IPS DF 6.9 (cell line): Measurements from ENCODE around the gene KCTD11.

ENCODE experiments used
- DNase-seq: peaks from one replicate; pipeline ENCODE4 v3.0.0-alpha.2; 2013; ENCODE audit warnings: low read depth, low spot score
- H3K27ac ChIP-seq: one replicate; pipeline ENCODE4 v1.5.1; 2013; ENCODE audit warnings: low read length, control low read depth
- H3K27me3 ChIP-seq: 2 replicates; pipeline ENCODE4 v1.6.1; 2013; ENCODE audit warnings: mild to moderate bottlenecking, low read length; ENCODE audit not compliant: control insufficient read depth, insufficient read depth
- H3K36me3 ChIP-seq: 2 replicates; pipeline ENCODE4 v1.6.1; 2013; ENCODE audit warnings: low read length; ENCODE audit not compliant: control insufficient read depth, insufficient read depth
- H3K4me1 ChIP-seq: 2 replicates; pipeline ENCODE4 v1.6.1; 2013; ENCODE audit warnings: low read length; ENCODE audit not compliant: control insufficient read depth, insufficient read depth
- H3K4me3 ChIP-seq: 2 replicates; pipeline ENCODE4 v1.5.1; 2013; ENCODE audit warnings: mild to moderate bottlenecking, low read length
- H3K9me3 ChIP-seq: 2 replicates; pipeline ENCODE4 v1.6.1; 2013; ENCODE audit warnings: low read length, inconsistent platforms; ENCODE audit not compliant: control insufficient read depth, insufficient read depth
- WGBS: extraction: QIAGEN DNeasy Blood & Tissue Kit; methylation state at CpG from one replicate; pipeline ENCODE4 v1.1.7; 2013; ENCODE audit warnings: mixed read lengths, missing lambda C conversion rate; ENCODE audit not compliant: insufficient read length, insufficient coverage; 5-methylcytosine and 5-hydroxymethylcytosine counted together

KCTD11 gene

DNA sequence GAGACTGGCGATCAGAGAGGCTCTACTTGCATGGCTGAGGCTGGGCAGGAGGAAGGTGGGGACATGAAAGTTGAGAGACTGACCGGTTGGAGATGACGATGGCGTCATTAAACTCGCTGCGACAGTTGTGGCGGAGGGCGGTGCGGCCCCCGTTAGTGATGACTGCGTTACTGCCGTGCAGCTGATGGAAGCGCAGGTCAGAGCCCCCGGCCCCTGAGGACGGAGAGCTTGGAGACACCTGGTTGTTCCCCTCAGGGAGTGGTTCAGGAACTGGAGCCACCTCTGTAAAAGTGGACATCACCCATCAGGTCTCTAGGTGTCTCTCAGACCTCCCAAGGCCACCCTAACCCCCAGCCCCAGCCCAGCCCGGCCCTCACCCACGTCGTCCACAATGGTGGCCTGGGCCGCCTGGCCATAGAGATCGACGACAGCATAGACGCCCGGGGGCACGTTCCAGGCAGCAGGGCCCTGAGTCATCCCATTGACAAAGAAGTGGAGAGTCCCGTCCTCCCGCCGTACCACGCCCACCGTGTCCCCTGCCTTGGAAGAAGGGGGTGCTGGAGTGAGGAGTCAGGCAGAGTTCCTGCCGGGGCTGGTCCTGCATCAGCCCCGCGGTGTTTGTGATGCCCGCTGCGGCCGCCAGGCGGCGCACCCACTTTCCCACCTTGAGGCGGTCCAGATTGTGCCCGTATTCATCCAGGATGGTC lies 28.1 kb upstream of the KCTD11 start:
- no CpG with 5 or more reads among the region's 39 CpGs for WGBS
- H3K36me3 ChIP-seq, result peaks cover 44% of the 10 kb centered on the region
- no peaks in the 10 kb centered on the region for H3K9me3 ChIP-seq
- H3K4me1 ChIP-seq, result no peaks in the 10 kb centered on the region
- DNase-seq, result no peak
- H3K27ac ChIP-seq, result no peak overlapping the region
- H3K27me3 ChIP-seq, result no peaks in the 10 kb centered on the region
- H3K4me3 ChIP-seq, result no peak overlapping the region

DNA sequence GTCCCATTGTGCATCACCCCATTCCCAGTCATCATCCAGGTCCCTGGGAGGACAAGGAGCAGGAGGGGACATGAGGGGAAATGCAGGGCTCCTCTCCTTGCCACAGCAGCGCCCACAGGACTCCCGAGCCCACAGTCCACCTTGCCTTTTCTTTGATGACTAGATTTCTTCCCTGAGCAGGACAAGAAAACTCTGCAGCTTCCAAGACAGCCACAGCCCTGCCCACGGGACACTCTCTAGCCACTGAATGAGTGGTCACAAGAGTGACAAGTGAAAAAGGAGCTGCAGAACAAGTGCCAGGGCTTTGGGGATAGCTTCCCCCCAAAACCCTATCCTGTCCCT lies 27.6 kb upstream of the KCTD11 start:
- H3K4me3 ChIP-seq, result no peak overlapping the region
- H3K27ac ChIP-seq, result no peak overlapping the region
- WGBS, result no CpG with 5 or more reads among the region's 3 CpGs
- H3K36me3 ChIP-seq, result peaks cover 42% of the 10 kb centered on the region
- H3K4me1 ChIP-seq, result no peaks in the 10 kb centered on the region
- DNase-seq, result no peak
- no peaks in the 10 kb centered on the region for H3K27me3 ChIP-seq
- no peaks in the 10 kb centered on the region for H3K9me3 ChIP-seq

DNA sequence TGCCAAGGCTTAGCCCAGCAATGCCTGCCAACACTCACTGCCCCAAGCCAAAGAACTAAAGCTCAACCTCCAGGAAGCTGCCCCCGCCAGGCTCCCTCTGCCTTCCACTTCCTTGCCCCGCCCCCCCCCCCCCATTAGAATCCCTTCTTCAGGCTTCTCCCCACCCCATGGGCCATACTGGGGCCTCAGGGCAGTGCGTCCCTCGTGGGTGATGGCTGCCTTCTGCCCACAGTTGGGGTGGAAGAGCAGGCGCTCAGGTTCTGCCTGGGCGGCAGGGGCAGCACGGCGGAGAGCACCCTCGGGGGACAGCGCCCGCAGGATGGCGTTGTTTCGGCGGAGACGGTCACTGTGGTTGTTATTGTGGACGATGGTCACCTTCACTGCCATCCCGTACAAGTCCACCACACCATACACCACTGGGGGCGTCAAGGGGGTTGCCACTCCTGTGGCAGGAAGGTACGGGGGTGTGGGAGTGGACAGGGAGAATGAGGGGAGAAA lies 26.9 kb upstream of the KCTD11 start:
- no peak overlapping the region for H3K27ac ChIP-seq
- H3K27me3 ChIP-seq, result no peaks in the 10 kb centered on the region
- no peak for DNase-seq
- no peaks in the 10 kb centered on the region for H3K4me1 ChIP-seq
- no peak overlapping the region for H3K4me3 ChIP-seq
- no peaks in the 10 kb centered on the region for H3K9me3 ChIP-seq
- H3K36me3 ChIP-seq, result peaks cover 42% of the 10 kb centered on the region
- WGBS, result no CpG with 5 or more reads among the region's 19 CpGs

DNA sequence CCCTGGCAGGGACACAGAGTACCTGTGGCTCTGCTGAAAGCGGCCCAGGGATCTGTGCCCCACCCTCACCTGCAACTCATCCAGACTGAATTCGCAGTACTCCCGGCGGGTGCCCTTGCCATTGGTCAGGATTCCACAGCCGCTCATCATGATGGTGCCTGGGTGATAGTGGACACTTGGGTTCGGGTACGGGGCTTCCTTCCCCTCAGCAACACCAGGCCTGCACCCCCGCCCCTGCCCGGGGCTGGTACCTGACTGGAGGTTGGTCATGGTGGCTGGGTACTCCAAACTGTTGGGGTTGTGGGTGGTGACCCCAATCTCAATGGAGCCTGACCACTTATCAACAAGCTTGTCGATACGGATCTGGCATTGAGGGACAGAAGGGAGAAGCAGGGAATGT lies 25.8 kb upstream of the KCTD11 start:
- no CpG with 5 or more reads among the region's 11 CpGs for WGBS
- peaks cover 33% of the 10 kb centered on the region for H3K36me3 ChIP-seq
- no peaks in the 10 kb centered on the region for H3K27me3 ChIP-seq
- H3K4me3 ChIP-seq, result no peak overlapping the region
- H3K9me3 ChIP-seq, result no peaks in the 10 kb centered on the region
- DNase-seq, result no peak
- H3K27ac ChIP-seq, result no peak overlapping the region
- H3K4me1 ChIP-seq, result peaks cover 2% of the 10 kb centered on the region; the same call in 1 of the 2 replicates

DNA sequence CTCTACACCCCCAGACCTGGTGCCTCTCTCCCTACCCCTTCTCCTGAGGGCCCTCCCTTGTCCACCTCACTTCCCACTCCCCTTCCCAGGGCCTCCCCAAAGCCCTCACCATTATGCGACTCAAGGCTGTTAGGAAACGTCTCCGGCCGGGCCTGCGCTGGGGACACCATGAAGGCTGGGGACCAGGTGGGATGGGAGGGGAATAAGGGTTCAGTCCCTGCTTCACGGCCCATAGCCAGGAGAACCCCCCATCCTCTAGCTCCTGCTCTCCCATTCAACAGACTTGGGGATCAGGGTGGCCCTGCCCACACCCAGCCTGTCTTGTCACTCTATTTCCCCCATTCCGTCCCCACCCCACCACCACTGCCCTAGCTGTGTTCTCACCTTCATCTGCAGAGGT lies 24.9 kb upstream of the KCTD11 start:
- no CpG with 5 or more reads among the region's 7 CpGs for WGBS
- Histone ChIP-seq H3K36me3 (peaks cover 25% of the 10 kb centered on the region), H3K4me3 (no peak overlapping the region), H3K9me3 (no peaks in the 10 kb centered on the region), H3K4me1 (peaks cover 2% of the 10 kb centered on the region; the same call in 1 of the 2 replicates), H3K27ac (no peak overlapping the region), H3K27me3 (no peaks in the 10 kb centered on the region)
- no peak for DNase-seq

DNA sequence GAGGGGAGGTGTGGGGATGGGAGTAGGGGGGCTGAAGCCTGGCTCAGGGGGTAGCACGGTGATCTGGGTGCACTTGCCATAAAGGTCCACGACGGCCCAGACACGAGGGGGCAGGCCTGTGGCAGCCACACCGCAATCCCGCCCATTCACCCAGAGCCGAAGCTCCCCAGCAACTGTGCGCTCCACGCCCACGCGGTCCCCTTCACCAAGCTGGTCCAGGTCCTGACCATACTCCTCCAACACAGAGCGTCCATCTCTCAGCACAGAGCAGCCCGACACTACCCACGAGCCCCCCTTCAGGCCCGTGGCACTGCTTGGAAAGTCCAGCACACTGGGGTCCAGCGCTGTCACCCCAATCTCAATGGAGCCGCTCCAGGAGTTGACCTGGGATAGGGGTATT lies 24.5 kb upstream of the KCTD11 start:
- DNase-seq, result no peak
- peaks cover 21% of the 10 kb centered on the region for H3K36me3 ChIP-seq
- no peaks in the 10 kb centered on the region for H3K9me3 ChIP-seq
- H3K27ac ChIP-seq, result no peak overlapping the region
- no peaks in the 10 kb centered on the region for H3K27me3 ChIP-seq
- peaks cover 2% of the 10 kb centered on the region; the same call in 1 of the 2 replicates for H3K4me1 ChIP-seq
- WGBS, result no CpG with 5 or more reads among the region's 17 CpGs
- no peak overlapping the region for H3K4me3 ChIP-seq

DNA sequence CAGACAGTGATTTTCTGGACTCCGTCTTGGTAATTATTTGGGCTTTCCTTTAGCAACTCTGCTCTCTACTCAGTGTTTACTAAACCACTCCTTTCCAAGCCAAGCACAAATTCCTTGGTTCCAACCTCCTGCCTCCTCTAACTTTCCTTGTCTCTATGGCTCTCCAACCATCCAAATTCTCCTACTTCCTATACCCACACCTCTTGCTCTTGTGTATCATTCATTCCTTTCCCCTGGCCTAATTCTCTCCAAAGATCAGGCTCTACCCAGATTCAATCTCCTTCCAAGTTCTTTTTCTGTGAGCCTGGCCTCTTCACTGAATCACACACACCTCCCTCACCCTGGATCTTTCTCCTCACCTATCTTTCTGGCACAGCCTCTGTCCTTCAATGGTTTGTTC lies 24.0 kb upstream of the KCTD11 start:
- Histone ChIP-seq H3K27ac (no peak overlapping the region), H3K36me3 (peaks cover 16% of the 10 kb centered on the region), H3K4me3 (no peak overlapping the region), H3K9me3 (no peaks in the 10 kb centered on the region), H3K27me3 (no peaks in the 10 kb centered on the region), H3K4me1 (peaks cover 2% of the 10 kb centered on the region; the same call in 1 of the 2 replicates)
- WGBS, result no CpG with 5 or more reads among the region's 1 CpG
- no peak for DNase-seq

DNA sequence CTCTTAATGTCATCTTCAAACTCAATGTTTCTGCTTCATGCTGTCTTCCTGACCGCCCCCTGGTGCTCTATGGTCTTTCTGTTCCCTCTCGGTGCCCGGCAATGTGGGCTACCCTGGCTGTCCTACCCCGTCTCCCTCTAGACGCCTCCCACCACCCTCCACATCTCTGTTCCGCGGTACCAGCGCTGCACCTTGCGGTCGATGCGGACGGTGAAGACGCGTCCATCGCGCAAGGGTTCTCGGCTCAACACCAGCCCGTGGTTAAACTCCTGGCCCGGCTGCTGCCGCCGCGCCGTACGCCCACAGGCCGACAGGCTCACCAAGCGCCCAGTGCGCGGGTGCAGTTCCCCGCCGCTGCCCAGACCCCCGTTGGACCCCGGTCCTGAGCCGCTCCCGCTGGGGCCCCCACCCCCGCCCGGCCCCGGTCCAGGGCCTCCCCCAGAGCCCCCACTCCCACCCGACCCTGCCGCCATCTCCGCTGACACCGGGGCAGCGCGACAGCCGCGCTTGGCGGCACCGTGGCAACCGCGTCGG lies 23.1 kb upstream of the KCTD11 start, which contains the start of gene NEURL4:
TSS of gene NEURL4 (minus strand) at position 496 of the 534 bp plus-strand sequence. CDS start at position 473, 23 bp downstream.
- DNase-seq, result no peak
- no peaks in the 10 kb centered on the region for H3K9me3 ChIP-seq
- peaks cover 2% of the 10 kb centered on the region; the same call in 1 of the 2 replicates for H3K4me1 ChIP-seq
- peaks cover 7% of the 10 kb centered on the region for H3K36me3 ChIP-seq
- no CpG with 5 or more reads among the region's 50 CpGs for WGBS
- peak within 1 kb of the TSS; percentile 72; the same call in 1 of the 2 replicates for H3K4me3 ChIP-seq
- no peaks in the 10 kb centered on the region for H3K27me3 ChIP-seq
- H3K27ac ChIP-seq, result no peak within 1 kb of the TSS

DNA sequence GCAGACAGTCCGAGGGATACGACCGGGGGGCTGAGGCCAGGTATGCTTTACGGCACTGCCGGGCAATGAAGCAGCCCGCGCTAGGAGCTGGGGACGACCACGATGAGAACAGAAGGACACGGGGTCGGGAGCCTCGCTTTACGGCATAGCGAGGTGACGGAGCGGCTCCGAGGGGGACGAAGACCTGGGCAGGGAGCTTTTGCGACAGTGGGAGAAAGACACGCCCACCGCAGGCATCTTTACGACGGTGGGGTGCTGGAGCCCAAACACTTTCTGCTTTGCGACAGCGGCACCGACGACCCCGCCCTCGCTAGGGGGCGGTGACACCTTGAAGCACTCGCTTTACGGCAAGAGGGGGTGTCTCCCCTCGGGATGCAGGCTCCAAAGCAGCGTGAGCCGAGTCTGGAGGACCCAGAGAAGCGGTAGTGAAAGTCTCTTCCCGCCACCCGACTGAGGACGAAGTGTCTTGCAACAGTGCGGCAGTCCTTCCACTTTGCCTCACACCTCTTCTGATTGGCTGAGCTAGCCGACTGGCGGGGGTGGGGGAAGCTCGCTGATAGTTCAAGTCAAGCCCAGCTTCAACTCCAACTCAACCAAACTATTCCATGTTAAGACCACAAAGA lies 22.5 kb upstream of the KCTD11 start:
- Histone ChIP-seq H3K4me3 (peak overlapping the region; percentile 72; the same call in 1 of the 2 replicates), H3K9me3 (no peaks in the 10 kb centered on the region), H3K27ac (no peak overlapping the region), H3K4me1 (peaks cover 2% of the 10 kb centered on the region; the same call in 1 of the 2 replicates), H3K27me3 (no peaks in the 10 kb centered on the region), H3K36me3 (peaks cover 6% of the 10 kb centered on the region)
- DNase-seq, result peak; percentile 99
- WGBS, result no CpG with 5 or more reads among the region's 43 CpGs

DNA sequence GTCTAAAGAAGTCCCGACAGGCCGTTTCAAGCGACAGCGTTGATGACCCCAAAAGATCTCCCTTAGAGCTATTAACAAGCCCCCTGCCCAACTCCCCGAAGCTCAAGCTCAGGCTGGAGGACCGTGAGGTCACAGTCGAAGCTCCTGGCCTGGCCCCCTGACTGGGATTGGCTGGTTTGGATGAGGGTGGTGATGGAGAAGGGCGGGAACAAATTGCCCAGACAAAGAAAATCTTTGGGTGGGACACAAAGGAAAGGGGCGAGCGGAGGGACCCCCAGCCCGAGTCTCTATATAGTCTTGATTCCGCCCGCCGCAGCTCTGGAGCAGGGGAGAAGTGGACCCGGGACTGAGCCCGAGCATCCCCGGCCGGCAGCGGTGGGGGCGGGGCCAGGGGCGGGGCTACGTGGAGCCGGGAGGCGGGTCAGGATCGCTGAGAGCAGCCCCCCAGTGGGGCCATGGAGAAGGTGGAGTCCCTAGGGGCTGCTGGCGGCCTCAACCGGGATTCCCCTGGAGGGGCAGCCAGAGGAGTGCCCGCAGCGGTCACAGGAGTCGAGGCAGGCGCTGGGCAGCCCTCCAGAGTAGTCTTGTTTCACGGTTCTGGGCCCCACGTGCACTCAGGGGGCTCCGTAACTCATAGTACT lies 21.8 kb upstream of the KCTD11 start:
- Histone ChIP-seq H3K9me3 (no peaks in the 10 kb centered on the region), H3K36me3 (peaks cover 3% of the 10 kb centered on the region; the same call in 1 of the 2 replicates), H3K4me1 (peaks cover 2% of the 10 kb centered on the region; the same call in 1 of the 2 replicates), H3K4me3 (peak overlapping the region; percentile 72; the same call in 1 of the 2 replicates), H3K27me3 (no peaks in the 10 kb centered on the region), H3K27ac (no peak overlapping the region)
- no CpG with 5 or more reads among the region's 34 CpGs for WGBS
- peak; percentile 72 for DNase-seq
